ENCODE data around the gene SCAMP5. TPM values are rescaled to one million over a fixed set of nuclear protein-coding genes. Genes with fewer than 3 reads are reported as not detected.

SCAMP5 gene
- total RNA-seq, 4 donors from 2014 or later = 1.5 to 14.1 (median 8.8) TPM

DNA sequence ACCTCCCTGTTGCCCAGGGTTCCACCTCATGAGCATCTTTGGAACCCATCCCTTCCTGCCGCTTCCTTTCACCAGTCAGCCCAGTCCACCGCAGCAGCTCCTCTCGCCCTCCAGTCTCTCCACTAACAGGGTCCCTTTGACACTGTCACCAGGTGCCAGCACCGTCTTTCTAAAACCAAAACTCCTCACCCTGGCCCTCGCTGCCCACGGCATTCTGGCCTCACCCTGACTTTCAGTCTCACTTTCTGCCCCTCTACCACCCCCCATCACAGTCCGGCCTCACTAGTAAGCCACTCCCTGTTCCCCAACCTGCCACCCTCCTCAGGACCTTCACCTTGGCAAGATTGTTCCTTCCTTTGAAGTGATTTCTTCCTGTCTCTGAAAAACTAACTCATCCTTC lies 32.2 kb downstream of the SCAMP5 start:
- Histone ChIP-seq H3K27ac (peak overlapping the region in 2 of 4 donors; percentile 31 to 73), H3K9me3 (no peaks in the 10 kb centered on the region), H3K36me3 (peaks cover 0 to 7% (median 0%) of the 10 kb centered on the region in 3 donors), H3K27me3 (no peaks in the 10 kb centered on the region), H3K4me3 (no peak overlapping the region), H3K4me1 (peaks cover 0 to 63% (median 34%) of the 10 kb centered on the region in 4 donors)
- DNase-seq (ENCODE audit: low spot score in 2 of 2) = no peak
- 74 to 94% methylated on average over 7 of the region's 7 CpGs for WGBS, 2 donors
- TF ChIP-seq, protein P1, sequence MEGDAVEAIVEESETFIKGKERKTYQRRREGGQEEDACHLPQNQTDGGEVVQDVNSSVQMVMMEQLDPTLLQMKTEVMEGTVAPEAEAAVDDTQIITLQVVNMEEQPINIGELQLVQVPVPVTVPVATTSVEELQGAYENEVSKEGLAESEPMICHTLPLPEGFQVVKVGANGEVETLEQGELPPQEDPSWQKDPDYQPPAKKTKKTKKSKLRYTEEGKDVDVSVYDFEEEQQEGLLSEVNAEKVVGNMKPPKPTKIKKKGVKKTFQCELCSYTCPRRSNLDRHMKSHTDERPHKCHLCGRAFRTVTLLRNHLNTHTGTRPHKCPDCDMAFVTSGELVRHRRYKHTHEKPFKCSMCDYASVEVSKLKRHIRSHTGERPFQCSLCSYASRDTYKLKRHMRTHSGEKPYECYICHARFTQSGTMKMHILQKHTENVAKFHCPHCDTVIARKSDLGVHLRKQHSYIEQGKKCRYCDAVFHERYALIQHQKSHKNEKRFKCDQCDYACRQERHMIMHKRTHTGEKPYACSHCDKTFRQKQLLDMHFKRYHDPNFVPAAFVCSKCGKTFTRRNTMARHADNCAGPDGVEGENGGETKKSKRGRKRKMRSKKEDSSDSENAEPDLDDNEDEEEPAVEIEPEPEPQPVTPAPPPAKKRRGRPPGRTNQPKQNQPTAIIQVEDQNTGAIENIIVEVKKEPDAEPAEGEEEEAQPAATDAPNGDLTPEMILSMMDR (IDR thresholded peaks at IDR 0.05) = no peak
- TF ChIP-seq POLR2A (IDR thresholded peaks at IDR 0.05) (no peak), EP300 (IDR thresholded peaks at IDR 0.05) (no peak)

DNA sequence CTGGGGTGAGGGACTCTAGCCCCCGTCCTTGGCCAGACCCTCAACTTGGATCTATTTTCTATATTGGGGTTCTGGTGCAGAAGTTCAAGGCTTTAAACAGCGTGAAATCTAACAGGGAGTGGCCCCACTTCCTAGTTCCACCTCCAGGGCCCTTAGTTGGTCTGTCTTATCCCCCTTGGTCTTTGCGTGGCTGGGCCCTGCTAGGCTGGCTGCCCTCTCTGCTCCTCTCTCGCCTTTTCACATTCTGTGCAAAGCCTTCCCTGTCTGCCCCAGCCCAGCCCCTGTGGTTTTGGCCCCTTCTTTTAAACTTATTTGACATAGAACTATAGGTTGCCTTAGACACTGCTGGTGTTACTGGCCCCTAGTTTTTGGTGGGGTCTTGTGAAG lies 33.6 kb downstream of the SCAMP5 start:
- no peak for DNase-seq (ENCODE audit: low spot score in 2 of 2)
- peaks cover 0 to 67% (median 31%) of the 10 kb centered on the region in 4 donors for H3K4me1 ChIP-seq
- H3K36me3 ChIP-seq = peaks cover 0 to 7% (median 0%) of the 10 kb centered on the region in 3 donors
- H3K9me3 ChIP-seq = no peaks in the 10 kb centered on the region
- peak overlapping the region; percentile 15 to 90 (median 68) for H3K27ac ChIP-seq
- 70 to 77% methylated on average over 4 of the region's 4 CpGs for WGBS, 2 donors
- TF ChIP-seq POLR2A (IDR thresholded peaks at IDR 0.05) = no peak
- no peak for TF ChIP-seq EP300 (IDR thresholded peaks at IDR 0.05)
- TF ChIP-seq, protein P1 (IDR thresholded peaks at IDR 0.05) = no peak
- H3K4me3 ChIP-seq = no peak overlapping the region
- H3K27me3 ChIP-seq = no peaks in the 10 kb centered on the region

DNA sequence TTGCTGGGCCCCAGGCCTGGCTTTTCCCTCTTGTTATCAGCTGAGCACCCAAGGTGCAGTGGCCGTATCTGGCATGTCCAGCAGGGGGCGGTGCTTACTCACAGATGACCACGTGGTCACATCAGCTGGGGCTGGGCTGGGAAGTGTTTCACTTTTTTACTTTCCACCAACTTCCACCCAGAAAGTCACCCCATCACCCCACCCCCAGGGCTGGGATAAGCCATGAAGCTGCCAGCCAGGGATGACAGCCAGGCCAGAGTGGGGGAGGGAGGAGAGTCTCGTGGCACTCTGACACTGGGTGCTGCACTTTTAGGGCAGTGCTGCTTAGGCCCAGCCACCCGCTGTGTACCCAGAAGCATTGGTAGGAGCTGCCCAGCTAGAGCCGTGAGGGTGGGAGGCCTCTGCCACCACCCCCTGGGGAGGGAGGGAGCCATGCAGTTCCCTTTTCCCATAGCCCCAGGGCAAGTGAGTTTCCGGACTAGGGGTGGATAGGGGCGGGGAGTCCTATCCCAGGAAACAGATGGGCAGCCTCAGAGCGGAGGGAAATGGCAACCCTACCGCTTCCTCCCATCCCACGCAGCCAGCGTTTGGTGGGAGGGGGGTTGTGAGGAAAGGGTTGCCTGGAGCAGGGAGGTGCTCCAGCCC lies 34.1 kb downstream of the SCAMP5 start:
- 1 to 3% methylated on average over 10 to 11 of the region's 12 CpGs for WGBS, 2 donors
- Histone ChIP-seq H3K36me3 (peaks cover 0 to 10% (median 0%) of the 10 kb centered on the region in 3 donors), H3K4me1 (peaks cover 0 to 62% (median 26%) of the 10 kb centered on the region in 4 donors), H3K27me3 (no peaks in the 10 kb centered on the region), H3K27ac (peak overlapping the region; percentile 64 to 90 (median 74)), H3K9me3 (no peaks in the 10 kb centered on the region), H3K4me3 (peak overlapping the region; percentile 12 to 24 (median 20))
- TF ChIP-seq EP300 (IDR thresholded peaks at IDR 0.05) (peak; percentile 63 to 76), POLR2A (IDR thresholded peaks at IDR 0.05) (no peak)
- TF ChIP-seq, protein P1 (IDR thresholded peaks at IDR 0.05) = peak; percentile 91 to 99 (median 94)
- DNase-seq (ENCODE audit: low spot score in 2 of 2) = peak; percentile 97 to 99

DNA sequence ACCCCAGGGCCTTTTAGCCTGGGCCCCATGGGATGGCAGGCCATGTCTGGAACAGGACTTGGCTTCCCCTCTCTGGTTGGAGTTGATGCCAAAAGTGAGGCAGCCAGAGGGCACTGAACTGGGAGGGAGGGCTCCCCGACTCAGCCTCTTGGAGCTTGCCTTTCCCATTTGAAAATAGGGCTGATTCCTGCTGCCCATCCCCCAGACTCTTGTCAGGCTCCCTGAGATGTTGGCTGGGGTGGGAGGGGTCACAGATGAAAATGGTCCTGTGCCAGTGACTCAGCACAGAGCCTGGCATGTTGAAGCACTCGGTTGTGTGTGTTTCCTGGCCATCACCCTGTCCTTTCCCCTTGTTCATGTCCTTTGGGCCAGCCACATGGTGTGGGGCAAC lies 34.7 kb downstream of the SCAMP5 start:
- H3K4me3 ChIP-seq = peak overlapping the region in 2 of 4 donors; percentile 23 to 24
- H3K4me1 ChIP-seq = peaks cover 0 to 57% (median 24%) of the 10 kb centered on the region in 4 donors
- H3K36me3 ChIP-seq = peaks cover 0 to 12% (median 0%) of the 10 kb centered on the region in 3 donors
- H3K27me3 ChIP-seq = no peaks in the 10 kb centered on the region
- 5 to 11% methylated on average over 2 of the region's 2 CpGs for WGBS, 2 donors
- H3K27ac ChIP-seq = peak overlapping the region; percentile 64 to 80 (median 74)
- peak in 1 of 2 donors; percentile 20 for DNase-seq (ENCODE audit: low spot score in 2 of 2)
- no peaks in the 10 kb centered on the region for H3K9me3 ChIP-seq
- TF ChIP-seq, protein P1 (IDR thresholded peaks at IDR 0.05) = no peak
- no peak for TF ChIP-seq POLR2A (IDR thresholded peaks at IDR 0.05)
- no peak for TF ChIP-seq EP300 (IDR thresholded peaks at IDR 0.05)

DNA sequence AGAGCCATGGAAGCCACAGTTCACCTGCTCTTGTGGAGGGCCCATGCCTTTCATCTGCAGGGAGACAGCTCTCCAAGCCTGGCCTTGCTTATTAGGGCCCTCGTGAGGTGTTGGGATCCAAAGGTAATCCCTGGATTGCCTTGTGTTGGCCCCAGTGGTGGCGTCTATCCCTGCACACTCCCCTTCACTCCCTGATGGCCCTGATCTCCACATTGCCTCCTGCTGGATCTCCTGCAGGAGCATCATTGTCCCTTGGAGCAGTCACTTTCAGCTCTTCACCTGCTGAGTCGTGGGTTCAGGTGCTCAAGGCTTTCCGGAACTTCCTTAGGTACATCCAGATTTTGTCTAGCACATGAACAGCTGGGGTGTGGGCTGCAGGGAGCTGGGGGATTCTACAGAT lies 35.1 kb downstream of the SCAMP5 start:
- WGBS, 2 donors = 84 to 91% methylated on average over 4 of the region's 4 CpGs
- Histone ChIP-seq H3K9me3 (no peaks in the 10 kb centered on the region), H3K36me3 (peaks cover 0 to 12% (median 0%) of the 10 kb centered on the region in 3 donors), H3K27me3 (no peaks in the 10 kb centered on the region), H3K27ac (peak overlapping the region; percentile 64 to 80 (median 74)), H3K4me3 (no peak overlapping the region), H3K4me1 (peaks cover 0 to 53% (median 24%) of the 10 kb centered on the region in 4 donors)
- no peak for DNase-seq (ENCODE audit: low spot score in 2 of 2)
- no peak for TF ChIP-seq POLR2A (IDR thresholded peaks at IDR 0.05)
- TF ChIP-seq, protein P1 (IDR thresholded peaks at IDR 0.05) = no peak
- no peak for TF ChIP-seq EP300 (IDR thresholded peaks at IDR 0.05)

Data from tibial nerve (tissue), 4 donors.